HEK293 (cell line): ENCODE results near the gene SENP5.
"Not testable (repeated sequence)": the region's sequence is repeated elsewhere in the genome, so short reads cannot be mapped to it uniquely, and the experiment has no call there.

Source experiments
- TCF7L2 ChIP-seq: IDR thresholded peaks from 2 replicates; pipeline ENCODE4 v1.6.1; 2011; ENCODE audit warnings: low read depth, mild to moderate bottlenecking, inconsistent platforms, low read length, moderate library complexity, borderline replicate concordance
- ZNF510 ChIP-seq: fragments of 450-650 bp; formaldehyde crosslinking; IDR thresholded peaks from 2 replicates; pipeline ENCODE4 v1.5.1; 2018; ENCODE audit warnings: mild to moderate bottlenecking, missing genetic modification characterization, missing biosample characterization; ENCODE audit not compliant: insufficient replicate concordance
- TF ChIP-seq, protein P1 (sequence below): fragments of 450-650 bp; formaldehyde crosslinking; IDR thresholded peaks from 2 replicates; pipeline ENCODE4 v1.5.1; 2016; ENCODE audit warnings: missing biosample characterization, missing genetic modification characterization
- TF ChIP-seq, protein P2 (sequence below): fragments of 450-650 bp; formaldehyde crosslinking; IDR thresholded peaks from 2 replicates; pipeline ENCODE4 v1.5.1; 2016; ENCODE audit warnings: missing biosample characterization, missing genetic modification characterization
- TF ChIP-seq, protein P3 (sequence below): fragments of 450-650 bp; formaldehyde crosslinking; IDR thresholded peaks from 2 replicates; pipeline ENCODE4 v1.5.1; 2016; ENCODE audit warnings: missing biosample characterization, missing genetic modification characterization, borderline replicate concordance

DNA sequence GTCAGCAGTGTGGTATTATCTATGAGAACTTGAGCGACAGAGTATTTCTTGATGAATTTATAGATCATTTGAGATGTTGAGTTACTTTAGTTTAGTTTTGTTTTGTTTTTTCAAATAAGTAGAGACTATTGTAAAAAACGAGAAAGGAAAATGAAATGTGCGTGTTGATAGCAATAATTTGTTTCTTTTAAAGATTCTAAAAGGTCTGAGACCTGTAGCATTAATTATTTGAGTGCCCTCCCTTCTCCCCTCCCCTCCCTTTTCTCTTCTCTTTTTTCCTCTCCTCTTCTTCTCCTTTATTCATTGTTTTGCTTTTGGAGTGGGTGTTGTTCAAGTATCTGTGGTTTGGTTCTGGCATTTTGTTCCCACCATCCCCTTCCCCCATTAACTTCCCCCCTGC, 38.1 kb upstream of the SENP5 start:
- TF ChIP-seq, protein P1, sequence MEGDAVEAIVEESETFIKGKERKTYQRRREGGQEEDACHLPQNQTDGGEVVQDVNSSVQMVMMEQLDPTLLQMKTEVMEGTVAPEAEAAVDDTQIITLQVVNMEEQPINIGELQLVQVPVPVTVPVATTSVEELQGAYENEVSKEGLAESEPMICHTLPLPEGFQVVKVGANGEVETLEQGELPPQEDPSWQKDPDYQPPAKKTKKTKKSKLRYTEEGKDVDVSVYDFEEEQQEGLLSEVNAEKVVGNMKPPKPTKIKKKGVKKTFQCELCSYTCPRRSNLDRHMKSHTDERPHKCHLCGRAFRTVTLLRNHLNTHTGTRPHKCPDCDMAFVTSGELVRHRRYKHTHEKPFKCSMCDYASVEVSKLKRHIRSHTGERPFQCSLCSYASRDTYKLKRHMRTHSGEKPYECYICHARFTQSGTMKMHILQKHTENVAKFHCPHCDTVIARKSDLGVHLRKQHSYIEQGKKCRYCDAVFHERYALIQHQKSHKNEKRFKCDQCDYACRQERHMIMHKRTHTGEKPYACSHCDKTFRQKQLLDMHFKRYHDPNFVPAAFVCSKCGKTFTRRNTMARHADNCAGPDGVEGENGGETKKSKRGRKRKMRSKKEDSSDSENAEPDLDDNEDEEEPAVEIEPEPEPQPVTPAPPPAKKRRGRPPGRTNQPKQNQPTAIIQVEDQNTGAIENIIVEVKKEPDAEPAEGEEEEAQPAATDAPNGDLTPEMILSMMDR (tag by site-specific recombination) = not testable (repeated sequence)
- not testable (repeated sequence) for TF ChIP-seq ZNF510 (tag by site-specific recombination); TCF7L2
- TF ChIP-seq, protein P2, sequence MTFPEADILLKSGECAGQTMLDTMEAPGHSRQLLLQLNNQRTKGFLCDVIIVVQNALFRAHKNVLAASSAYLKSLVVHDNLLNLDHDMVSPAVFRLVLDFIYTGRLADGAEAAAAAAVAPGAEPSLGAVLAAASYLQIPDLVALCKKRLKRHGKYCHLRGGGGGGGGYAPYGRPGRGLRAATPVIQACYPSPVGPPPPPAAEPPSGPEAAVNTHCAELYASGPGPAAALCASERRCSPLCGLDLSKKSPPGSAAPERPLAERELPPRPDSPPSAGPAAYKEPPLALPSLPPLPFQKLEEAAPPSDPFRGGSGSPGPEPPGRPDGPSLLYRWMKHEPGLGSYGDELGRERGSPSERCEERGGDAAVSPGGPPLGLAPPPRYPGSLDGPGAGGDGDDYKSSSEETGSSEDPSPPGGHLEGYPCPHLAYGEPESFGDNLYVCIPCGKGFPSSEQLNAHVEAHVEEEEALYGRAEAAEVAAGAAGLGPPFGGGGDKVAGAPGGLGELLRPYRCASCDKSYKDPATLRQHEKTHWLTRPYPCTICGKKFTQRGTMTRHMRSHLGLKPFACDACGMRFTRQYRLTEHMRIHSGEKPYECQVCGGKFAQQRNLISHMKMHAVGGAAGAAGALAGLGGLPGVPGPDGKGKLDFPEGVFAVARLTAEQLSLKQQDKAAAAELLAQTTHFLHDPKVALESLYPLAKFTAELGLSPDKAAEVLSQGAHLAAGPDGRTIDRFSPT (tag by site-specific recombination) = not testable (repeated sequence)
- TF ChIP-seq, protein P3, sequence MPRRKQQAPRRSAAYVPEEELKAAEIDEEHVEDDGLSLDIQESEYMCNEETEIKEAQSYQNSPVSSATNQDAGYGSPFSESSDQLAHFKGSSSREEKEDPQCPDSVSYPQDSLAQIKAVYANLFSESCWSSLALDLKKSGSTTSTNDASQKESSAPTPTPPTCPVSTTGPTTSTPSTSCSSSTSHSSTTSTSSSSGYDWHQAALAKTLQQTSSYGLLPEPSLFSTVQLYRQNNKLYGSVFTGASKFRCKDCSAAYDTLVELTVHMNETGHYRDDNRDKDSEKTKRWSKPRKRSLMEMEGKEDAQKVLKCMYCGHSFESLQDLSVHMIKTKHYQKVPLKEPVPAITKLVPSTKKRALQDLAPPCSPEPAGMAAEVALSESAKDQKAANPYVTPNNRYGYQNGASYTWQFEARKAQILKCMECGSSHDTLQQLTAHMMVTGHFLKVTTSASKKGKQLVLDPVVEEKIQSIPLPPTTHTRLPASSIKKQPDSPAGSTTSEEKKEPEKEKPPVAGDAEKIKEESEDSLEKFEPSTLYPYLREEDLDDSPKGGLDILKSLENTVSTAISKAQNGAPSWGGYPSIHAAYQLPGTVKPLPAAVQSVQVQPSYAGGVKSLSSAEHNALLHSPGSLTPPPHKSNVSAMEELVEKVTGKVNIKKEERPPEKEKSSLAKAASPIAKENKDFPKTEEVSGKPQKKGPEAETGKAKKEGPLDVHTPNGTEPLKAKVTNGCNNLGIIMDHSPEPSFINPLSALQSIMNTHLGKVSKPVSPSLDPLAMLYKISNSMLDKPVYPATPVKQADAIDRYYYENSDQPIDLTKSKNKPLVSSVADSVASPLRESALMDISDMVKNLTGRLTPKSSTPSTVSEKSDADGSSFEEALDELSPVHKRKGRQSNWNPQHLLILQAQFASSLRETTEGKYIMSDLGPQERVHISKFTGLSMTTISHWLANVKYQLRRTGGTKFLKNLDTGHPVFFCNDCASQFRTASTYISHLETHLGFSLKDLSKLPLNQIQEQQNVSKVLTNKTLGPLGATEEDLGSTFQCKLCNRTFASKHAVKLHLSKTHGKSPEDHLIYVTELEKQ (tag by site-specific recombination) = not testable (repeated sequence)
